GM18909 (cell line): ENCODE results near the gene LGALS7B.
"Not testable (repeated sequence)": the region's sequence is repeated elsewhere in the genome, so short reads cannot be mapped to it uniquely, and the experiment has no call there.

Experiments used
- ATAC-seq: cut with Tn5 transposase; IDR thresholded peaks from one replicate; pipeline ENCODE4 v1.9.1; 2021; ENCODE audit warnings: mild to moderate bottlenecking; ENCODE audit not compliant: unreplicated experiment, poor library complexity

Gene LGALS7B

DNA sequence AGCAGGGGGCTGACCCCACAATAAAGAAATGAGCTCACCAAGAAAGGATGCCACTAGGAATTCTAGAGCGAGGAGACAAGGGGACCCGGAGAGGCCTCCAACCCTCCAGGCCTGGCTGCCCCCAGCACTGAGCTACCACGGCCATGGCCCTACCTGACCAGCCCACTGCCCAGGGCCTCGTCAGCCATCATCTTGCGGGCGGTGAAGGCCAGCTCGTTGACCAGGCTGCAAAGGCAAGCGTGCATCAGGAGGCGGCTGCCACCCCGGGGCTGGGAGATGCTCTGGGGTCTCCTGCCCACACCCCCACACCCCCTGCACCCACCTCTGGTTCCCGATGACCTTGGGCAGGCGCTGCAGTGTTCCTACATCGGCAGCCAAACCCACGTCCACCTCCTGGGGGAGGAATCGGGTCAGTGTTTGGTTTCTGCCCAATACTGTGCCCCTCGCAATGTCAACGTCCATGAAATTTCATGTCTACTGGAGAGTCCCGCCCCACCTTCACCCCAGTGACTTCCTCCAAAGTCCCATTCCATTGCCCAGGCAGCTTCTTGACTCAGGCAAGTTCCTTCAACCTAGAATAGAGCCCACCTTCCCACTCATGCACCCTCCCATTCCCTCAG, 27.2 kb downstream of the LGALS7B start:
- no peak for ATAC-seq

DNA sequence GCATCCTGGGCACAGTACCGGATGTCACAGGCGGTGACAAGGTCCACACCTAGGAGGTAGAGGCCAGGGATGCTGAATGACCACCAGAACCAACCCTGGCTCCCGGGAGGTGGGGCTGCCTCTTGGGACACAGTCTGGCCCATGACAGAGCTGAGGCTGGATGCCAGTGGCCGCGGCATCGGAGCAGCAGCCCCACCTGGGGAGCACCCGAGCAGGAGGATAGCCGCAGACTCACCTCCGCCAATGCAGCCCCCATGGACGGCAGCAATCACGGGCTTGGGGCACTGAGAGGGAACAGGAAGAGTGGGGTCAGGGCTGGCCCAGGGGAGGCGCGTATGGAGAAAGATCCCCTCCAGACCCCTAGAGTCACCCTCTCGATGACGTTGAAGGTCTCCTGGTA, 28.1 kb downstream of the LGALS7B start:
- ATAC-seq: no peak

DNA sequence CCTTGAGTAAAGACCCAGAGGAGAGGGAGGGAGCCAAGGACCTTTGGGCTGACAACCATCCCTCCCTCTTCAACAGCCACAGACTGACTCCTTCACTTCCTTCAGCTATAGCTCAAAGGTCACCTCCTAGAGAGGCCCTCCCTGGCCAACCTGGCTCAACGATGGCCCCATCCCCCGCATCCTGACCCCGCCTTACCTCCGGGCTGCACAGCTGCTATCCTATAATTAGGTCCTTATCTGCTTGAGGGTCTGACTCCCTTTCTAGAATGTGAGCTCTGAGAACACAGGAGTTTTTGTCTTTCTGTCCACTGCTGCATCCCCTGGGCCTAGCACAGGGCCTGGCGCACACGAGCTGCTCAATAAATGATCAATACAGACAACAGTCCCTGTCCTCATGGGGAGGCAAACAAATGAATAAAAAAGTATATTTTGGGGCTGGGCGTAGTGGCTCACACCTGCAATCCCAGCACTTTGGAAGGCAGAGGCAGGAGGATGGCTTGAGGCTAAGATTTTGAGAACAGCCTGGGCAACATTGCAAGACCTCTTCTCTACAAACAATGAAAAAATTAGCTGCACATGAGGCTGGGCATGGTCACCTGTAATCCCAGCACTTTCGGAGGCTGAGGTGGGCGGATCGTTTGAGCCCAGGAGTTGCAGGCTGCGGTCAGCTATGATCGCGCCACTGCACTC, 30.4 kb downstream of the LGALS7B start:
- ATAC-seq: no peak

DNA sequence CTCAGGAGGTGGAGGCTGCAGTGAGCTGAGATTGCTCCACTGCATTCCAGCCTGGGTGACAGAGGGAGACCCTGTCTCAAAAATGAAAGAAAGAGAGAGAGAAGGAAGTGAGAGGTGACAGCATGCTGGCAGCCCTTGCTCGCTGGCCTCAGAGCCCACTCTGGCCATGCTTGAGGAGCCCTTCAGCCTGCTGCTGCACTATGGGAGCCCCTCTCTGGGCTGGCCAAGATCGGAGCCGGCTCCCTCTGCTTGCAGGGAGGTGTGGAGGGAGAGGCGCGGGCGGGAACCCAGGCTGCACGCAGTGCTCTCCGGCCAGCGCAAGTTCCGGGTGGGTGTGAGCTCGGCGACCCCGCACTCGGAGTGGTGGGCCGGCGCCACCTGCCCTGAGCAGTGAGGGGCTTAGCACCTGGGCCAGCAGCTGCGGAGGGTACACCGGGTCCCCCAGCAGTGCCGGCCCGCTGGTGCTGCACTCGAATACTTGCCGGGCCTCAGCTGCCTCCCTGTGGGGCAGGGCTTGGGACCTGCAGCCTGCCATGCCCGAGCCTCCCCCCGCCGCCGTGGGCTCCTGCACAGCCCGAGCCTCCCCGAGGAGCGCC, 32.3 kb downstream of the LGALS7B start:
- not testable (repeated sequence) for ATAC-seq

DNA sequence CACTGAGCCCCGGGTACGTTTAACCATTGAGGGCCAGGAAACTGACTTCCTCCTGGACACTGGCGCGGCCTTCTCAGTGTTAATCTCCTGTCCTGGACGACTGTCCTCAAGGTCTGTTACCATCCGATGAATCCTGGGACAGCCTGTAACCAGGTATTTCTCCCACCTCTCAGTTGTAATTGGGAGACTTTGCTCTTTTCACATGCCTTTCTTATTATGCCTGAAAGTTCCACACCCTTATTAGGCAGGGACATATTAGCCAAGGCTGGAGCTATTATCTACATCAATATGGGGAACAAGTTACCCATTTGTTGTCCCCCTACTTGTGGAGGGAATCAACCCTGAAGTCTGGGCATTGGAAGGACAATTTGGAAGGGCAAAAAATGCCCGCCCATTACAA, 36.9 kb downstream of the LGALS7B start:
- ATAC-seq: not testable (repeated sequence)

DNA sequence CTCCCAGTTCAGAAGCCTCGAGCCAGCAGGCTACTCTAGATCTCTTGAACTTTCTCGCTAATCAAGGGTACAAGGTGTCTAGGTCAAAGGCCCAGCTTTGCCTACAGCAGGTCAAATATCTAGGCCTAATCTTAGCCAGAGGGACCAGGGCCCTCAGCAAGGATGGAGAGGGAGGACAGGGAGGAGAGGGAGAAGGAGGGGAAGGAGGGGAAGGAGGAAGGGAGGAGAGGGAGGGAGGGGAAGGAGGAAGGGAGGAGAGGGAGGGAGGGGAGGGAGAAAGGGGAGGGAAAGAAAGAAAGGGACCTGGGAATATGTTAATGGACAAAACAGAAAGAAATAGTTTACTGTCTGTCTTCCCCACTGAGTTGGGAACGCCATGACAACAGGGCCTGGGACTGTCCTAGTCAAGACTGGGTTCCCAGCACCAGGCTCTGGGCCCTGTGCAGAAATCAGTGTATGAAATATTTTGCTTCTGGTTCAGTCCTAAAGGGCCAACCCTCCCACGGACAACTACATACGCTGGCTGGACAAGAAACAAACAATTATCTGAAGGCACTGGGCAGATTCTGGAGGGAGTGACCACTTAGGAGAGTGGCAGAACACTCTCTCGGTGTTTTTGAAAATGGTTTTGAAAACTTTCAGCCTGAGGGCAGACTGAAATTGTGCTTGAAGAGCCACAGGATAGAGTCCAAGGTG, 38.0 kb downstream of the LGALS7B start:
- ATAC-seq: no peak

DNA sequence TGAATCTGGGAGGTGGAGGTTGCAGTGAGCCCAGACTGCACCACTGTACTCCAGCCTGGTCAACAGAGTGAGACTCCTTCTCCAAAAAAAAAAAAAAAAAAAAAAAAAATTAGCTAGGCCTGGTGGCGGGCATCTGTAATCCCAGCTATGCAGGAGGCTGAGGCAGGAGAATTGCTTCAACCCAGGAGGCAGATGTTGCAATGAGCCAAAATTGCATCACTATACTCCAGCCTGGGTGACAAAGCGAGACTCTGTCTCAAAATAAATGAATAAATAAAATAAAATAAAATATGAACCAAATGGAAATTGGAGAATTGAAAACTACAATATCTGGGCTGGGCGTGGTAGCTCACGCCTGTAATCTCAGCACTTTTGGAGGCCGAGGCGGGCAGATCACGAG, 40.2 kb downstream of the LGALS7B start:
- ATAC-seq: not testable (repeated sequence)

DNA sequence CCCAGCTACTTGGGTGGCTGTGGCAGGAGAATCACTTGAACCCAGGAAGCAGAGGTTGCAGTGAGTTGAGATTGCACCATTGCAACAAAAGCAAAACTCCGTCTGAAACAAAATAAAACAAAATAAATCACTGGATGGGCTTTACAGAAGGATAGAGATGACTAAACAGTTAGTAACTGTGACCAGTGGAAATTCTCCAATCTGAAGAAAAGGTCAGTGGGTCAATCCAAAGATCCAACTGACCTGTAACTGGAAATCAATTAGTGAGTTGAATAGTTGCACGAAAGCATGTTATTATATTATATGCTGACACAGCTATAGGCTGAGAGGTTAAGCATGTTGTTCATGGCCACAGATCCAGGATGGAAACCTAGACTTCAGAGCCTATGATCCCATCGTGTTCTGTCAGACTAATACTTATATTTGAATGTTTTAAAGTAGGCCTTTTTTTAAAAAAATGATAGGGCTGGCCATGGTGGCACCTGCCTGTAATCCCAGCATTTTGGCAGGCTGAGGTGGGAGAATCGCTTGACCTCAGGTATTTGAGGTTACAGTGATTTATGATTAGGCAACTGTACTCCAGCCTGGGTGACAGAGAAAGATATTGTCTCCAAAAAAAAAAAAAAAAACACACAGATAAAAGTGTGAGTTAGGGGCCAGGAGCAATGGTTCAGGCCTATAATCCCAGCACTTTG, 41.2 kb downstream of the LGALS7B start:
- no peak for ATAC-seq

DNA sequence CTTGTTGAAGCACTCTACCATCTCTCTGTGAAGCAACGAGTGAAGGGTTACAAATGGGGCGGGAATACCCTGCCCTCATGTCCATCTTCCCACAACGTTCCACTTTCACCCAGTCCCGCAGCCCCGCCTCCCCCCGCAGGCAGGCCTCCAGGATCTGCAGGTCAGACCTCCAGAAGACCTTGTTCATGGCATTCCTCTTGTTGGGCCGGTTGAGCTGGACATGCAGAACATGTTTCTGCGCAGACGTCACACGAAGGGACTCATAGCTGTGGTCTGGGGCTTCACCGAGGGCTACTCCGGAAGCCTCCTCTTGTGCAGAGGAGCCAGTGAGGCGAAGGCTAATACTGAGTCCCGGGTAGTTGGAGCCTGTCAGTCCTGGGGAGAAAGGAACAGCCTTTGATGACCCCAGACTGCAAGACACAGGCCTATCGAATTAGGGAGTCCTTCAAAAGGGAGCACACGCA, 42.2 kb downstream of the LGALS7B start:
- ATAC-seq: peak; percentile 49

DNA sequence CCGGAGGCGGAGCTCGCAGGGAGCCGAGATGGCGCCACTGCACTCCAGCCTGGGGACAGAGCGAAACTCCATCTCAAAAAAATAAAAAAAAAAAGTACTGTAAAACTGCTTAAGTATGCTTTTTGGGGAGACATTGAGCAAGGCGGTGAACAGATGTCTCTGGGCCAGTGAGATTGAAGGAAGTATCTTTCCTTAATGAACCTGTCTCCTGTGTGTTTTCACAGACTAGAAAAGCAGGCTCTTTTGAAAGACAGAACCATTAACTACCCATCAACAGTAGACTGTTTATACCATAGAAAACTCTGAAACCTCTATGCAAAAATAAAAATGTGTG, 44.1 kb downstream of the LGALS7B start:
- ATAC-seq: no peak

DNA sequence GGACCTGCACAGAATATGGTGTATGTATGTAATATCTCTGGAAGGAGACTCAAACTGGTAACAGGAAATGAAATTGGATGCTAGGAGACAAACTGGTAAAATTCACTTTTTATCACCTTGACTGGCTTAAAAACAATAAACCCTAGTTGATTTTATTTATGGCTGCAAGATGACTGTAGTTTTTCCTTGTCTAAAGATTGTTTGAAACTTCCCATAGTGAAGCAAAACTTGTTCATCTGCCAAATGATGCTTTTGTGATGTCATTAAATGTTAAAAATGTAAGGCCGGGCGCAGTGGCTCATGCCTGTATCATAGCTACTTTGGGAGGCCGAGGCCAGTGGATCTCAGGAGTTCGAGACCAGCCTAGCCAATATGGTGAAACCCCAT, 45.1 kb downstream of the LGALS7B start:
- no peak for ATAC-seq

DNA sequence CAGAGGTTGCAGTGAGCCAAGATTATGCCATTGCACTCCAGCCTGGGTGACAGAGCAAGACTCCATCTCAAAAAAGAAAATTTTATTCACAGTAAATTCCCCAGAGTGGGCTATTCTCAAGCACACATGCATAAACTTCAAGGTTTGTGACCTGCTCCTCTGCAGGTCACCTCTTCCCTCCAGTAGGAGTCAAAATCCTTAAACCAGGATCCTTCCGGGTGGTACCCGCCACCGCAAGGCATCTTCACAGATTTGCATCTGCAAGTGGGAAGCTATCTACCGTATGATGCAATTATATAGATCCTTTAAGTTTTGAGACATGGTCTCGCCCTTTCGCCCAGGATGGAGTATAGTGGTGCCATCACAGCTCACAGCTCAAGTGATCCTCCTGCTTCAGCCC, 45.6 kb downstream of the LGALS7B start:
- no peak for ATAC-seq

DNA sequence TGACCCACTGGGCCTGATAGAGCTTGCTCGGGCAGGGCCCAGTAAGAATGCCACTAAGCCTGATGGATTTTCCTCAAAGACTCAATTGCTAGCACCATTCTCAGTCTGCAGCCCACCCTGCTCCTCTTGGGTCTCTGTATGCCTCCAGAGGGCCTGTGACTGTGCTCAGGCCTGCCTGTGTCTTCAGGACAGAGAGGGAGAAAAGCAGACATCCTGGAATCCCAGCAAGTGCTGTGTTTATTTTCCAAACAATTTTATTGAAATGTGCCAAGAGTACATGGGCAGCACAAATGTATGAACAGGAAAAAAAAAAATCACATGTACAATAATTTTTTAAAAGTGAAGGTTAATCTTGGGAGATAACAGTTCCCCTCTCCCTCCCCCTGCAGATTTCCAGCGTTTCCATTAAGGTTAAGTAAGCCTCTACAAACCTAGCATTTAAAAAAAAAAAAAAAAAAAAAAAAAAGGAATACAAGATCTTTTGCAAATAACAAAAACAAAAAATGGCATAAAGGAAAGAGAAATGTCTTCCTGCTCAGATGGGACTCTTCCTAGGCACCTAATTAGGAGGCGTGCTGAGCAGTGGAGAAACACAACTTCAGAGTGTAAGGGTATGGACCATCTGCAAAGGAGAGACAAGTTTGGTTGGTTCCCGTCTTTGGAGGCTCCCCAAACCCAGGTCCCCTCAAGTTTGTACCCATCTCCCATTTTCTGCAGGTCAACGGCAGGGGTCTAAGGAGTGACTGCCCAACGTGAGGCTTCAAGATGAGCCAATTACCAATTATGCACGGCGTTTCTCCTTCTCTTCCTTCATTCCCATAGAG, 47.4 kb downstream of the LGALS7B start:
- ATAC-seq: no peak

DNA sequence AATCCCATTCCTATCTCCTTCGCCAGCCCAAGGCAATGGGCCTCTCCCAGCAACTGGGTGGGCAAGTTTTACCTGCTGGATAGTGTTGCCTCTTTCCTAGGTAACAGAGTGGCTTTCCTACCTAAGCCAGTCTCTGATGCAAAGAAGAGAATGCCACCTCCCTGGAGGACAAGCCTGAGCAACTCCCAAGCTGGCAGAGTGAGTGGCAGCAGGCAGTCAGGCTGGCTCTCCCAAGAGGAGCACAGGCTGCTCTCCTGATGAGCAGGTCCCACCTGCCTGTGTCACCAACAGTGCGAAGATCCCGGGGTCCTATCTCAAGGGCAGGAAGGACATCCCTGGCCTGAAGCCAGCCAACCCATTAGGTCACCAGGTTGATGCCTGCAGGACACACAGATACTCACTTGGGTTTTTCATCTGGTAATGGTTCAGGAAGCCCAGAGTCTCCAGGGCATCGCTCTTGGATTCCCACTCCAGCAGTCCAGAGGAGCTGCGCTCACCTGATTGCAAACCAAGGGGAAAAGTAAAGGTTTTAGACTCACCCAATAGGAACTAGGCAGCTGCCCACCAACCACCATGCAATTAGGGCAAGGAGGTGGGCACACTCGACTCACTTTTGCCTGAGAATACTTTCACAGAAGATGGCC, 48.1 kb downstream of the LGALS7B start:
- no peak for ATAC-seq

DNA sequence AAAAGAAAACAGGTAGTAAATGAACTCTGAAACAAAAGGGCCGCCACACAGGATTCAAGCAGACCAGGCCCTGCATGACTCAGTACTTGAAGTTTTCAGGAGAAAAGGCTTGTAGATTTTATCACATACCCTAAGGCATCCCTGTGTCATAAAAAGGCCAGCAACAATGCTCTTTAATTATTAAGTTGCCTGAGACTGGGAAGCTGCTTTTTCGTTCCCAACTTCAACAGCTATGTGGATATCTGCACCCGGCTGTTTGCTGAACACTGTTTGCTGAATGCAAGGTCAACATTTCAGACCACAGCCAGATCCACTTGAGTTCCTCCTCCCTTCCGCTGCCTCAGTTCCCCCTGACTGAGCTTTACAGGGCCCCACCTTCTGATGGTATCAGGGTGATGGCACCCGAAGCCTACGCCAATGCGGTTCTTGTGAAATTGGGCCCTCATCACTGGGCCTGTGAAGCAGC, 48.7 kb downstream of the LGALS7B start:
- no peak for ATAC-seq

DNA sequence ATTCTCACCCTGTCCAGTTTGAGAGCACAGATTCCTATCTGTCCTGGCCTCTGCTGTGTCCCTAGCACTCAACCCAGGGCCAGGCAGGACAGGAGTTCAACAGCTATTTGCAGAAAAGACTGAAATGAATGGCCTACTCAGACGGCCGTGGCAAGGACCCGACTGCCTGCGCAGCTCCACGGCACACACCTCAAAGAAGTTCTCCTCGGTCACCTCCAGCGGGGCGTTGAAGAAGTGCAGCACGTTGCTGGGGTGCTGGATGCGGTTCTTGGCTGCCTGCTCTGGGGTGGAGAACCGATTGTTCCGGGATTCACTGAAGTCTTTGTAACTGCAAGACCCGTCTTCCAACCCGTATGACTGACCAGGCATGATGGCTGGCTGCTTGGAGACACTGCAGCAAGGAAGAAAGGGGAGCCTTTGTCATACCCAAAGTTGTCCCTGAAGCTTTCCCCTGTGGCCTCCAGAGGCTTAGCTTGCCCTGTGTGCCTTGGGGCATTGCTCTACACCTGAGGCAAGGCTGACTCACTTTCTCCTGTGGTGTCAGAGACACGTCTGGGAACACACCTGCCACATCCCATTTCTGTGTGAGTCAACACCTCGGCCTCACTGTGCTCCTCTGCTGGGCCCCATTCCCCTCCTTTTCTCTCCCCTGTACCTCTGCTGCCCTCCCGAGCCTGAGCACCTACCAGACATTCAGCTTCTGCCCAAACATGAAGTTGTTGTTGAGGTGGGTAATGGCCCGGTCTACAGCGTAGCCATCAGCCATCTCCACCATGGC, 49.4 kb downstream of the LGALS7B start:
- ATAC-seq: no peak

DNA sequence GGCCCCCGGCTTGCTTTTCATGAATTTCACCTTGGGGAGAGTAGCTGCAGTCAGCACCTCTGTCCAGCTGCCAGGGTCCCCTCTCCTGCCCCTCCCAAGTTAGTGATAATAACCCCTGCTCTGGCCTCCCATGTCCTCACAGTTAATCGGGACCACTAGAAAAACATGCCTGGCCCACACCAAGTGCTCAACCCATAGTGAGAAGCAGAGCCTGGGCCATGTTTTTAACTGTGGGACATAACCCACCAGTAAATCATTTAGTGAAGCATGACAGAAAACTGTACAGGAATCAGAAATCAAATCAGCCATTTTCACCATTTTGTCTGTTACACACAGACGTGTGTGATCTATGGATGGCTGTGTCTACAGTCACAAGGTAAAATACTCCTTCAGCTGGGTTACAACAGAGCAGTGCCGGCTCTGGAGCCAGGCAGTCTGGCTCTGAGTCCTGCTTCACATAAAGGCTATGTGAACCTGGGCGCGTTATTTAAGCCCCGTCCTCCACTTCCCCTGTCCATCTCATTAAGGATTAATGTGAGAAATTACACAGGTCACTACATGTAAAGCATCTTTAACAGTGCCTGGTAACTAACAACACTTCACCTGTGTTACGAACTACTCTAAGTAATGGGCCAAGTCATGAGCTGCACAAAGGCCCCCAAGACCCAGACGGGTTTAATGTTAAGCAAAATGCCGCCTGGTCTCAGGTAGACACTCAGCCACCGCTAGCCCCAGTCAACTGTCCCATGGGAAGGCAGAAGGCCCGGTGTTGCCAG, 50.2 kb downstream of the LGALS7B start:
- no peak for ATAC-seq
